Cardiac fibroblast (primary cell): ENCODE results near the gene SPEN.
"Not testable (repeated sequence)": the region's sequence is repeated elsewhere in the genome, so short reads cannot be mapped to it uniquely, and the experiment has no call there.

Source experiments
- DNase-seq, 2 donors: peaks; one replicate each; pipeline versions ENCODE4 v3.0.0 to v3.0.0-alpha.2; 2010; ENCODE audit warnings: low read depth in 2 of 2
- H3K4me3 ChIP-seq, 2 donors: replicated peaks in 1 of 2; 1 replicate in 1 of 2; 2 replicates in 1 of 2; pipeline ENCODE4 v1.5.1; 2011; ENCODE audit warnings: low read depth in 2 of 2, low read length in 2 of 2, mild to moderate bottlenecking in 2 of 2, moderate library complexity in 1 of 2
- TF ChIP-seq, protein P1 (sequence below): IDR thresholded peaks from one replicate; pipeline ENCODE4 v1.5.1; 2011; ENCODE audit warnings: low read depth, mild to moderate bottlenecking, low read length, inconsistent platforms

Gene SPEN

DNA sequence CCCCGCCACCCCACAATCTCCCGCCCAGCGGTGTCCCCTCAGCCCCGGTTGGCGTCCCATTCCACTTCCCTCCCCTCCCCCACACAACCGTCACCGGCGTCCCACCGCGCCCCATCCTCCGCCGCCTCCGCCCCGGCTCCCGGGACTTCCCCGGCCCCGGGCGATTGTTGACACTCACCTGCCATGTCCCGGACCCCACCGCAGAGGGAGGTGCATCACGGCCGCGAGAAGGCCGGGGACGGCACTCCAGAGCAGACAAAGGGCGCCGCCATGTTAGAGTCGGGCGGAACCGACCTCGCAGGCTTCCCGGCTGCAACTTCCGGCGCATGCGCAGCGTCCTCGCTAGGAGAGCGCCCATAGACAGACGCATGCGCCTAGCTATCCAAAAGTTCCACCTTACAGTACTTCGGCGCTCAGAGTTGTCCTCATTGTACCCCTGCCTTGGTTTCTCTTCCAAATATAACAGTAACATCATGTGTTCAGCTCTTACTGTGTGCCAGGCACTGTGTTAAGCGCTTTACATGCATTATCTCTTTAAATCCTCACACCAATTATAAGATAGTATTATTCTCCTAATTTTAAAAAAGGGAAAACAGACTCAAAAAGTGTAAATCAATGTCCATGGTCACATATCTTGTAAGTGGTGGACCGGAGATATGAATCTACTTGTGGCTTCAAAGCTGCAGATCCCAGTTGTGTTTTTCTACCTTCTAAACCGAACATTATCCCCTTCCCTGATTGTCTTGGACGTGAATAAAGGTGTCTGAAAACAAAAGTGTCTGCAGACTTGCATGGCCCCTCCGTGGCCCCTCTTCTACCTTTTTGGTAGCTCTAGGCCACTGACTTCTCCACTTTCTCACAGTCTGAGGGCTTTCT, 128.5 kb downstream of the SPEN start, which contains the start of gene ZBTB17:
ZBTB17 (minus strand) TSS at position 297 of the 876 bp plus-strand sequence. CDS start 27,606 bp downstream, outside the sequence.
- peak within 1 kb of the TSS; percentile 83 to 86 for H3K4me3 ChIP-seq
- peak; percentile 93 to 95 for DNase-seq
- TF ChIP-seq, protein P1, sequence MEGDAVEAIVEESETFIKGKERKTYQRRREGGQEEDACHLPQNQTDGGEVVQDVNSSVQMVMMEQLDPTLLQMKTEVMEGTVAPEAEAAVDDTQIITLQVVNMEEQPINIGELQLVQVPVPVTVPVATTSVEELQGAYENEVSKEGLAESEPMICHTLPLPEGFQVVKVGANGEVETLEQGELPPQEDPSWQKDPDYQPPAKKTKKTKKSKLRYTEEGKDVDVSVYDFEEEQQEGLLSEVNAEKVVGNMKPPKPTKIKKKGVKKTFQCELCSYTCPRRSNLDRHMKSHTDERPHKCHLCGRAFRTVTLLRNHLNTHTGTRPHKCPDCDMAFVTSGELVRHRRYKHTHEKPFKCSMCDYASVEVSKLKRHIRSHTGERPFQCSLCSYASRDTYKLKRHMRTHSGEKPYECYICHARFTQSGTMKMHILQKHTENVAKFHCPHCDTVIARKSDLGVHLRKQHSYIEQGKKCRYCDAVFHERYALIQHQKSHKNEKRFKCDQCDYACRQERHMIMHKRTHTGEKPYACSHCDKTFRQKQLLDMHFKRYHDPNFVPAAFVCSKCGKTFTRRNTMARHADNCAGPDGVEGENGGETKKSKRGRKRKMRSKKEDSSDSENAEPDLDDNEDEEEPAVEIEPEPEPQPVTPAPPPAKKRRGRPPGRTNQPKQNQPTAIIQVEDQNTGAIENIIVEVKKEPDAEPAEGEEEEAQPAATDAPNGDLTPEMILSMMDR, result no peak

- not testable (repeated sequence) for H3K4me3 ChIP-seq, DNase-seq
These were observed 130.4 kb downstream of the SPEN start for GRCh38 chr1:15977947-15978346.

DNA sequence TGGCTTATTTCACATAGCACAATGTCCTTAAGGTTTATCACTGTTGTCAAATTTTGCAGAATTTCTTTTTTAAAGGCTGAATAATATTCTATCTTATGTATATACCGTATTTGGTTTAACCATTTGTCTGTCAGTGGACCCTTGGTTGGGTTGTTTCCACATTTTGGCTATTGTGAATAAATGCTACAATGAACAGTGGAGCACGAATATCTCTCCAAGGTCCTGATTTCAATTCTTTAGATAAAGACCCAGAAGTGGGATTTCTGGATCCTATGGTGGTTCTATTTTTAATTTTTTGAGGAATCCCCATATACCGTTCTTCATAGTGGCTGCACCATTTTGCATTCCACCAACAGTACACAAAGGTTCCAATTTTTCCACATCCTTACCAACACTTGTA, 134.2 kb downstream of the SPEN start:
- no peak for DNase-seq
- no peak overlapping the region for H3K4me3 ChIP-seq
- TF ChIP-seq, protein P1, result no peak

GRCh38 chr1:15983275-15983674, 135.8 kb downstream of the SPEN start:
- TF ChIP-seq, protein P1, result no peak
- no peak overlapping the region for H3K4me3 ChIP-seq
- DNase-seq, result no peak

GRCh38 chr1:15985611-15986297, 138.2 kb downstream of the SPEN start:
- TF ChIP-seq, protein P1, result no peak
- no peak overlapping the region for H3K4me3 ChIP-seq
- DNase-seq, result peak in 1 of 2 donors; percentile 44

DNA sequence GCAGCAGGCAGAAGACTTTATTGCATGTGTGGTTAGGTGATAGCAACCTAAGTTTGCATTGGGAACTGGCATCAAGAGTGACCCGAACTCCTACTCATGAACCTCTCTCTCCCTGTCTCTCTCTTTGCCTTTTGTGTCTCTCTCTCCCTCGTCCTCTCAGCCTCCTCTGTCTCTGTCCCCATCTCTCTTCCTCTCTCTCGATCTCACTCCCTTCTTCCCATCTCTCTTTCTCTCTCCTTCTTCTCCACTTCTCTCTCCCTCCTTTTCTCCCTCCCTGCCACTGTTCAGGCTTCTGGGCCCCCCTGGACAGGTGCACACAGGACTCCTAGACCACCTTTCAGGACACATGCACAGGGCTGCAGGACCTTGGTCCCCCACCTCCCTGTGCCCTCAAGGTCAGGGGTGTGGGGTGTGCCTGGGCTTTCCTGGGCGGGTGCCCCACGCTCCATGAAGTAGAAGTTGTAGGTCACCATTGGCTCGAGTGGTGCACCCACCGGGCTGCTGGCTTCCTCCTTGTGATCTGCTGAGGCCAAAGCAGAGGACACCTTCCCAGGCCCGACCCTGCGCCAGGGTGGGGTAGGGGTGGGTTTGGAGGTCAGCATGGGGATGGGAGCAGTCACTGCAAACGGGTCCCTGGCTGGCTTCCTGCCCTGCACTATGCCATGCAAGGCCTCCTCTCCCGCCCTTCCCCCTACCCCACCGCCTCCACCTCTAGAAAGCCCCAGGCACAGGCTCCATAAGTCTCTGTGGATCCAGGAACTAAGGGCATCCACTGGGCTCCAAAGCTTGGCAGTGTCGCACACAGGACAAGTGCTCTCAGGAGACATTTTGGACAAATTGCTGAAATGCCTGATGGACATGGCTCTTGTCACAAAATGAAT, 141.6 kb downstream of the SPEN start:
- TF ChIP-seq, protein P1, result no peak
- DNase-seq, result no peak
- no peak overlapping the region for H3K4me3 ChIP-seq
